T-helper 2 cell treated with Interferon-gamma antibody and Interleukin-4, amounts not matched to agents 5 μg/mL and 100 μg/mL, for 36 hours (primary cell): ENCODE measurements around the gene MBD5.

Source experiments
- DNase-seq: peaks from one replicate; pipeline ENCODE4 v3.0.0; 2021; ENCODE audit warnings: low spot score
- H3K27ac Mint-ChIP-seq: one replicate; pipeline ENCODE4 v1.8.0; 2021; ENCODE audit warnings: mild to moderate bottlenecking, mixed read lengths
- H3K27me3 Mint-ChIP-seq: one replicate; pipeline ENCODE4 v1.8.0; 2021; ENCODE audit warnings: low read depth, mixed read lengths
- H3K36me3 Mint-ChIP-seq: one replicate; pipeline ENCODE4 v1.8.0; 2021; ENCODE audit warnings: low read depth, mixed read lengths
- H3K4me1 Mint-ChIP-seq: one replicate; pipeline ENCODE4 v1.8.0; 2021; ENCODE audit warnings: low read depth, mixed read lengths
- H3K4me3 Mint-ChIP-seq: one replicate; pipeline ENCODE4 v1.8.0; 2022; ENCODE audit warnings: mild to moderate bottlenecking, moderate library complexity, mixed read lengths
- H3K9me3 Mint-ChIP-seq: one replicate; pipeline ENCODE4 v1.8.0; 2021; ENCODE audit warnings: mixed read lengths

The MBD5 gene

DNA sequence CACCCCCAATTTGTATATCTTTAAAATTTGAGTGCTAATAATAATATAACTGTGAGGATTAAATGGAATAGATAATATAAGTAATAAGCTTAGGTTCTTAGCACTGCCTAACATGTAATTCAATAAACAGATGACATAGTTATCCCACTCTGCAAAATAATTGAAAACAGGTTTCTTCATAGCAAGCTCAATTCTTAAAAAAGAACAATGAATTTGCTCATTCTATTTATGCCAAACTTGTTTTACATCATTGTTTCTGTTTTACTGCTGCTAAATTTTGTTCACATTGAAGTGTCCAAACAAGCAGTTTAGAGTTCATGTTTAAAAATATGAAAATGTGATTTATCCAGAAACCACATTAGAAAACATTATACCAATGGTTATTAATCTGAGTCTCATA, 217.0 kb downstream of the MBD5 start:
- Mint-ChIP-seq H3K27me3 (no peaks in the 10 kb centered on the region), H3K36me3 (peaks cover 36% of the 10 kb centered on the region), H3K4me1 (no peaks in the 10 kb centered on the region), H3K4me3 (no peak overlapping the region), H3K9me3 (peaks cover 26% of the 10 kb centered on the region), H3K27ac (no peak overlapping the region)
- no peak for DNase-seq

- Mint-ChIP-seq H3K27me3 (no peaks in the 10 kb centered on the region), H3K4me1 (no peaks in the 10 kb centered on the region), H3K9me3 (peaks cover 26% of the 10 kb centered on the region), H3K4me3 (no peak overlapping the region), H3K27ac (no peak overlapping the region), H3K36me3 (peaks cover 36% of the 10 kb centered on the region)
- DNase-seq = no peak
Observed at GRCh38 chr2:148238561-148238960, 217.7 kb downstream of the MBD5 start.

DNA sequence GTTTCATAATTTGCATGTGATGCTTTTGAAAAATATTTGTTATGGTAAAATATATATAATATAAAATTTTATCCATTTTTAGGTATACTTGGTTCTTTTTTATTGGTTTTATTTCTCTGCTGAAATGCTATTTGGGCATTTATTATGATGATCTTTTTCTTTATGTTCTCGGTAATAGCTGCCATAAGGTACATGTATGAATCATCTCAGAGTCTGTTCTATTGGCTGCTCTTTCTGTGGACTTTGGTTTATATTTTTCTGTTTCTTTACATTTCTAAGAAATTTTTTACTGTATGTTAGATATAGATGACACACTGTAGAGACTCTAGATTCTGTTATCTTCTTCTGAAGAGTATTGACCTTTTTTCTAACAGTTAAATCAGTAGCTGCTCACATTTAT, 219.9 kb downstream of the MBD5 start:
- H3K27me3 Mint-ChIP-seq = no peaks in the 10 kb centered on the region
- no peak overlapping the region for H3K27ac Mint-ChIP-seq
- no peak overlapping the region for H3K4me3 Mint-ChIP-seq
- no peaks in the 10 kb centered on the region for H3K4me1 Mint-ChIP-seq
- peaks cover 26% of the 10 kb centered on the region for H3K9me3 Mint-ChIP-seq
- no peak for DNase-seq
- H3K36me3 Mint-ChIP-seq = peaks cover 36% of the 10 kb centered on the region

DNA sequence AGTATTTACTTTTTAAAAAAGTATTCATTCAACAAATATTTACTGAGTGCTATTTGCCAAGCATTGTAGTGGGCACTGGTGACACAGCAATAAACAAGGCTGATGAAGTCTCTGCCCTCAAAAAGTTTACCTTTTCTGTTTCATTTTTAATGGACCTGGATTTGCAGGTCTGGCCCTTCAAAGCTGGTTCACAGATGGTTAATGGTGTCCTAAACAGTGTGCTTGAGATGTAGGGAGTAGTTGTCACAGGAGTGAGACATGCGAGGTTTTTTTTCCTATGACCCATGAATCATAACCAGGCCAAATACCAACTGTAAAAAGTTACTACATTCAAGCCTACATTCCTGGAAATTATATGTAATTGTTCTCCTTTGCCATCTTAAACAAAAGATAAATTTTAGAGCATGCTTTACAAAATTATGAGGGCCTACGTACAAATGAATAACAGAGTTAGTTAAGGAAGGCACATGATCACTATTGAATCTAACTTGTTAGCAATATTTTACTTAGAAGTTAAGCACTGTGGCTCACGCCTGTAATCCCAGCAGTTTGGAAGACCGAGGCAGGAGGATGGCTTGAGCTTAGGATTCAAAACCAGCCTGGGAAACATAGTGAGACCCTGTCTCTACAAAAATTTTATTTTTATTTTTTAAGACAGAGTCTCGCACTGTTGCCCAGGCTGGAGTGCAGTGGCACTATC, 223.9 kb downstream of the MBD5 start:
- Mint-ChIP-seq H3K27me3 (no peaks in the 10 kb centered on the region), H3K9me3 (peaks cover 11% of the 10 kb centered on the region), H3K4me3 (no peak overlapping the region), H3K27ac (no peak overlapping the region), H3K4me1 (no peaks in the 10 kb centered on the region), H3K36me3 (peaks cover 10% of the 10 kb centered on the region)
- no peak for DNase-seq

DNA sequence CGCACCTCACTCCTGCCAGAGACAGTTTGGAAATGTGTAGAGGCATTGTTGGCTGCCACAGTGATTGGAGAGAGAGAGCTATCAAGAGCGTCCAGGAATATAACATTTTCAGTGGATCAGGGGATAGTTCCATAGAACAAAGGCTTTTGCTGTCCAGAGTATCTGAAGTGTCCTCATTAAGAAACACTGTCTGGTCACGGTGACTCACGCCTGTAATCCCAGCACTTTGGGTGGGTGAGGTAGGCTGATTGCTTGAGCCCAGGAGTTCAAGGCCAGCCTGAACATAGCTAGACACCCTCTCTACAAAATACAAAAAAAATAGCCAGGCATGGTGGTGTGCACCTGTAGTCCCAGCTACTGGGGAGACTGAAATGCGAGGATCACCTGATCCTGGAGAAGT, 231.1 kb downstream of the MBD5 start:
- Mint-ChIP-seq H3K27ac (no peak overlapping the region), H3K9me3 (peaks cover 39% of the 10 kb centered on the region), H3K36me3 (peaks cover 6% of the 10 kb centered on the region), H3K4me1 (no peaks in the 10 kb centered on the region), H3K4me3 (no peak overlapping the region), H3K27me3 (no peaks in the 10 kb centered on the region)
- DNase-seq = no peak

GRCh38 chr2:148252646-148253045, 231.8 kb downstream of the MBD5 start:
- Mint-ChIP-seq H3K27ac (no peak overlapping the region), H3K27me3 (no peaks in the 10 kb centered on the region), H3K36me3 (peaks cover 7% of the 10 kb centered on the region), H3K4me1 (no peaks in the 10 kb centered on the region), H3K4me3 (no peak overlapping the region), H3K9me3 (peaks cover 39% of the 10 kb centered on the region)
- DNase-seq = no peak

DNA sequence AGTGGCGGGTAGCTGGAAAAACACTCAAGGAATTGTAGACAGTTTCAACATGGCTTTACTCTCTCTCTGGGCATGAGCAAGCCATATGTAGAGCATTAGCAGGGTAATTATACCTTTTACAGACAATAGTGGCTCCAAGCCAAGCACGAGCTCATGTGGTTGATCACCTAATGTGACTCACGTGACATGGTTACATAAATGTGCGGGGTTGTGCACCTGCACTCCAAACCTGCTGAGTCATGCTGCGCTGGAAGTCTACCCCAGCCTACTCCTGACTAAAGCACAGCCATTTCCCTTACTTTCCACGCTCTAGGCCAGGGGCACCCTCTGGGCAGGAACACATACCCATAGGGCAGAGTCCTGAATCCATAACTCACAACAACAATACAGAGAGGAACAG, 232.8 kb downstream of the MBD5 start:
- no peak overlapping the region for H3K27ac Mint-ChIP-seq
- no peak for DNase-seq
- no peaks in the 10 kb centered on the region for H3K27me3 Mint-ChIP-seq
- H3K4me1 Mint-ChIP-seq = no peaks in the 10 kb centered on the region
- no peak overlapping the region for H3K4me3 Mint-ChIP-seq
- H3K36me3 Mint-ChIP-seq = peaks cover 7% of the 10 kb centered on the region
- peaks cover 43% of the 10 kb centered on the region for H3K9me3 Mint-ChIP-seq

- Mint-ChIP-seq H3K4me3 (no peak overlapping the region), H3K36me3 (peaks cover 13% of the 10 kb centered on the region), H3K9me3 (peaks cover 62% of the 10 kb centered on the region), H3K27me3 (no peaks in the 10 kb centered on the region), H3K4me1 (no peaks in the 10 kb centered on the region), H3K27ac (no peak overlapping the region)
- DNase-seq = no peak
Observed at GRCh38 chr2:148255929-148256328, 235.0 kb downstream of the MBD5 start.

GRCh38 chr2:148257276-148257675, 236.4 kb downstream of the MBD5 start:
- Mint-ChIP-seq H3K9me3 (peaks cover 57% of the 10 kb centered on the region), H3K36me3 (peaks cover 11% of the 10 kb centered on the region)

DNA sequence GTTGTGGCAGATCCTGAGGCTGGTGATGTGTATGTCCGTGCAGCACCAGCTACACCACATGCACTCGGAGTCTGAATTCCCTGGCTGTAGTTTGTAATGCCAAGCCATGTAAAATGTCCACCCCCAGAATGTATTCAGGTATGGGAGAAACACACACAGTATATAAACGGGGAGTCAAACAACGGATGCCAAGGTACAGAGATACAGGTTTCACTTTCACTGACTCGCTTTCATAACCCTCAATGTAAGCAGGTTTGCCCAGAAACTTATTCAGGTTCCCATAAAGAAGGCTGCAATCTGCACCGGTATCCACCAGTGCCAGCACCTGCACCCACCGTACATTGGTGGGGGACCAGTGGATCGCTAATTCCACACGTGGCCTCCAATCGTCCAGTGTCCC, 237.2 kb downstream of the MBD5 start:
- Mint-ChIP-seq H3K27ac (no peak overlapping the region), H3K4me3 (no peak overlapping the region), H3K4me1 (no peaks in the 10 kb centered on the region), H3K36me3 (peaks cover 9% of the 10 kb centered on the region), H3K27me3 (no peaks in the 10 kb centered on the region), H3K9me3 (peaks cover 50% of the 10 kb centered on the region)
- DNase-seq = no peak

More at GRCh38 chr2:148257276-148257675, 236.4 kb downstream of the MBD5 start:
- Mint-ChIP-seq H3K27ac (no peak overlapping the region), H3K27me3 (no peaks in the 10 kb centered on the region), H3K4me1 (no peaks in the 10 kb centered on the region), H3K4me3 (no peak overlapping the region)
- no peak for DNase-seq

GRCh38 chr2:148259674-148260073, 238.8 kb downstream of the MBD5 start:
- Mint-ChIP-seq H3K9me3 (peaks cover 37% of the 10 kb centered on the region), H3K36me3 (peaks cover 7% of the 10 kb centered on the region), H3K27ac (no peak overlapping the region), H3K27me3 (no peaks in the 10 kb centered on the region), H3K4me1 (no peaks in the 10 kb centered on the region), H3K4me3 (no peak overlapping the region)
- DNase-seq = no peak

- H3K36me3 Mint-ChIP-seq = peaks cover 5% of the 10 kb centered on the region
- H3K27ac Mint-ChIP-seq = no peak overlapping the region
- peaks cover 17% of the 10 kb centered on the region for H3K9me3 Mint-ChIP-seq
- no peak for DNase-seq
- no peaks in the 10 kb centered on the region for H3K4me1 Mint-ChIP-seq
- no peak overlapping the region for H3K4me3 Mint-ChIP-seq
- H3K27me3 Mint-ChIP-seq = peaks cover 4% of the 10 kb centered on the region
Observed at GRCh38 chr2:148263890-148264289, 243.0 kb downstream of the MBD5 start.

- no peaks in the 10 kb centered on the region for H3K36me3 Mint-ChIP-seq
- no peaks in the 10 kb centered on the region for H3K4me1 Mint-ChIP-seq
- no peaks in the 10 kb centered on the region for H3K9me3 Mint-ChIP-seq
- H3K27me3 Mint-ChIP-seq = peaks cover under 1% of the 10 kb centered on the region
- H3K4me3 Mint-ChIP-seq = no peak overlapping the region
- H3K27ac Mint-ChIP-seq = no peak overlapping the region
- no peak for DNase-seq
Observed at GRCh38 chr2:148273158-148273691, 252.3 kb downstream of the MBD5 start.

- no peak overlapping the region for H3K27ac Mint-ChIP-seq
- H3K36me3 Mint-ChIP-seq = no peaks in the 10 kb centered on the region
- no peaks in the 10 kb centered on the region for H3K4me1 Mint-ChIP-seq
- DNase-seq = no peak
- H3K27me3 Mint-ChIP-seq = no peaks in the 10 kb centered on the region
- H3K4me3 Mint-ChIP-seq = no peak overlapping the region
- no peaks in the 10 kb centered on the region for H3K9me3 Mint-ChIP-seq
Observed at GRCh38 chr2:148279216-148279615, 258.3 kb downstream of the MBD5 start.

- Mint-ChIP-seq H3K9me3 (no peaks in the 10 kb centered on the region), H3K36me3 (peaks cover 3% of the 10 kb centered on the region), H3K4me1 (no peaks in the 10 kb centered on the region), H3K27me3 (no peaks in the 10 kb centered on the region), H3K27ac (no peak overlapping the region), H3K4me3 (no peak overlapping the region)
- no peak for DNase-seq
Observed at GRCh38 chr2:148282201-148282600, 261.3 kb downstream of the MBD5 start.
